ENCODE measurements around the gene SLC39A7. TPM values are rescaled to one million over a fixed set of nuclear protein-coding genes. Genes with fewer than 3 reads are reported as not detected.

Gene SLC39A7
- total RNA-seq, 2 donors from 2014 or later = 91.5 to 102 TPM

GRCh38 chr6:33207552-33208090, 7.0 kb downstream of the SLC39A7 start:
- H3K36me3 Mint-ChIP-seq = peaks cover 19% of the 10 kb centered on the region
- no peaks in the 10 kb centered on the region for H3K9me3 Mint-ChIP-seq
- DNase-seq (ENCODE audit: low spot score) (no peak), ATAC-seq (no peak)
- peaks cover 54 to 56% of the 10 kb centered on the region in 2 donors for H3K4me1 Mint-ChIP-seq (ENCODE audit: low read depth in 2 of 2)
- peak overlapping the region; percentile 89 for H3K4me3 Mint-ChIP-seq
- H3K27me3 Mint-ChIP-seq = peaks cover 4 to 6% of the 10 kb centered on the region in 2 donors
- peak overlapping the region; percentile 87 for H3K27ac Mint-ChIP-seq

DNA sequence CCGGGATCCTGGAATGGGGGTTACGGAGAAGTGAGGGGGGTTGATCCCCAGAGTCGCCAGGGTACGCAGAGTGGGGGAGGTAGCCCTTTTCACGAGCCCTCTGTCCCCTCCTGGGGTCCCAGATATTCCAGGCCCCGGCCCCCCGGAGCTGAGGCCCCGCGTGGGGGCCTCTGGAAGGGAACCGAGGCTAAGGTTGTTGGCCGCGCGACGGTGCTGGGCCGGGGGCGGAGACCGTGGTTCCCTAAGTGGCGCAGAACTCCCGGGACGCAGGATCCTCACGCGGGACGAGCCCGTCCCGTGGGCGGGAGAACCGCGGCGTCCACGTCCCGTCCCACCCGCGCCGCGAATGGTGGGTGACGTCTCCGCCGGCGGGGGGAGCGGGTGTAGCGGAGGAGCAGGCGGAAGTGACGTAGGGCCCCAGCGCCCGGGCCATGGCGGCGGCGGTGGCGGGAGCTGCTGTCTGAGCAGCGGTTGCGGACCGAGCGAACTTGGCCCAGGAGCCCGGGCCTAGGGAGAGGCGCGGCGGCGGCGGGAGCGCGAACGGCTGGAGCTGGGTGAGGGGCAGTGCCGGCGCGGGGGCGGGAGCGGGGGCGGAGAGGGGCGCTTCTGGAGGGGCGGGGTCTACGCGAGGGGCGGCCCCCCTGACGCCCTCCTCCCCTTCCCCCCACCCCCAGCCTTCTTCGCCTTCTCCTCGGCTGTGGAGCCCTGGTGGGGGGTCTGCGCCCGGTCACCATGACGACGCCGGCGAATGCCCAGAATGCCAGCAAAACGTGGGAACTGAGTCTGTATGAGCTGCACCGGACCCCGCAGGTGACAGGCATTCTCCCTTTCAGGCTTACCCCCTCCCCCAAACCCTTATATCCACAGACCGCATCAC, 7.7 kb downstream of the SLC39A7 start, which contains the start of gene RING1:
Gene RING1, plus strand, starts transcription at position 410 of the 877 bp plus-strand sequence. Its CDS starts 323 bp downstream, at position 733.
- Mint-ChIP-seq H3K4me3 (peak within 1 kb of the TSS; percentile 89), H3K4me1 (ENCODE audit: low read depth in 2 of 2) (peaks cover 53 to 56% of the 10 kb centered on the region in 2 donors), H3K9me3 (no peaks in the 10 kb centered on the region), H3K27ac (peak within 1 kb of the TSS; percentile 87), H3K27me3 (peaks cover 9 to 13% of the 10 kb centered on the region in 2 donors), H3K36me3 (peaks cover 12% of the 10 kb centered on the region)
- DNase-seq (ENCODE audit: low spot score) (peak; percentile 90), ATAC-seq (peak; percentile 75 to 83)

GRCh38 chr6:33209856-33210255, 9.2 kb downstream of the SLC39A7 start:
- DNase-seq (ENCODE audit: low spot score) (no peak), ATAC-seq (no peak)
- Mint-ChIP-seq H3K9me3 (no peaks in the 10 kb centered on the region), H3K36me3 (peaks cover 10% of the 10 kb centered on the region), H3K27me3 (peaks cover 20 to 26% of the 10 kb centered on the region in 2 donors), H3K4me3 (peak overlapping the region; percentile 89), H3K27ac (peak overlapping the region; percentile 87), H3K4me1 (ENCODE audit: low read depth in 2 of 2) (peaks cover 49 to 52% of the 10 kb centered on the region in 2 donors)

DNA sequence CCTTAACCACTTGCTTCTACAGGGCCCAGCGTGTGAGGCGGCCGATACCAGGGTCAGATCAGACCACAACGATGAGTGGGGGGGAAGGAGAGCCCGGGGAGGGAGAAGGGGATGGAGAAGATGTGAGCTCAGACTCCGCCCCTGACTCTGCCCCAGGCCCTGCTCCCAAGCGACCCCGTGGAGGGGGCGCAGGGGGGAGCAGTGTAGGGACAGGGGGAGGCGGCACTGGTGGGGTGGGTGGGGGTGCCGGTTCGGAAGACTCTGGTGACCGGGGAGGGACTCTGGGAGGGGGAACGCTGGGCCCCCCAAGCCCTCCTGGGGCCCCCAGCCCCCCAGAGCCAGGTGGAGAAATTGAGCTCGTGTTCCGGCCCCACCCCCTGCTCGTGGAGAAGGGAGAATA, 10.5 kb downstream of the SLC39A7 start:
- Mint-ChIP-seq H3K27ac (no peak overlapping the region), H3K4me1 (ENCODE audit: low read depth in 2 of 2) (peaks cover 37 to 40% of the 10 kb centered on the region in 2 donors), H3K9me3 (no peaks in the 10 kb centered on the region), H3K27me3 (peaks cover 23 to 26% of the 10 kb centered on the region in 2 donors), H3K4me3 (no peak overlapping the region), H3K36me3 (peaks cover 10% of the 10 kb centered on the region)
- ATAC-seq = no peak
- no peak for DNase-seq (ENCODE audit: low spot score)

- Mint-ChIP-seq H3K27ac (no peak overlapping the region), H3K27me3 (peaks cover 23 to 26% of the 10 kb centered on the region in 2 donors), H3K9me3 (no peaks in the 10 kb centered on the region), H3K4me1 (ENCODE audit: low read depth in 2 of 2) (peaks cover 33 to 37% of the 10 kb centered on the region in 2 donors), H3K4me3 (no peak overlapping the region), H3K36me3 (peaks cover 10% of the 10 kb centered on the region)
- ATAC-seq = no peak
- DNase-seq (ENCODE audit: low spot score) = no peak
Observed at GRCh38 chr6:33211666-33212422, 11.2 kb downstream of the SLC39A7 start.

DNA sequence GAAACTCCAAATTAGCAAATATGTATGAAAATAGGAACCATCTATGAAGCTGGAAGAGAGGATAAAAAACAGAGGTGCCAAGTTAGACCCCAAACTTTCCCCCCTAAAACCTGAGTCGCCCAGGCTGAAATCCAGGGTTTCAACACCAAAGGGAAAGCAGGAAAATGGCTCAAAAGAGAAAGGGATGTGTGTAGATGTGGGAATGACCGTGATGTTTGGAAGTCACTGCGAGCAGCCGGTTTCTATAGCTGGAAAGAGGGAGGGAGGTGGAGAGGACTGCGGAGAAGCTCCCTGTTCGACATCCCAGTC, 12.1 kb downstream of the SLC39A7 start:
- Mint-ChIP-seq H3K27ac (no peak overlapping the region), H3K4me1 (ENCODE audit: low read depth in 2 of 2) (peaks cover 33% of the 10 kb centered on the region in 2 donors), H3K27me3 (peaks cover 25 to 26% of the 10 kb centered on the region in 2 donors), H3K36me3 (peaks cover 10% of the 10 kb centered on the region), H3K9me3 (no peaks in the 10 kb centered on the region), H3K4me3 (peak overlapping the region; percentile 6)
- DNase-seq (ENCODE audit: low spot score) = no peak
- no peak for ATAC-seq

DNA sequence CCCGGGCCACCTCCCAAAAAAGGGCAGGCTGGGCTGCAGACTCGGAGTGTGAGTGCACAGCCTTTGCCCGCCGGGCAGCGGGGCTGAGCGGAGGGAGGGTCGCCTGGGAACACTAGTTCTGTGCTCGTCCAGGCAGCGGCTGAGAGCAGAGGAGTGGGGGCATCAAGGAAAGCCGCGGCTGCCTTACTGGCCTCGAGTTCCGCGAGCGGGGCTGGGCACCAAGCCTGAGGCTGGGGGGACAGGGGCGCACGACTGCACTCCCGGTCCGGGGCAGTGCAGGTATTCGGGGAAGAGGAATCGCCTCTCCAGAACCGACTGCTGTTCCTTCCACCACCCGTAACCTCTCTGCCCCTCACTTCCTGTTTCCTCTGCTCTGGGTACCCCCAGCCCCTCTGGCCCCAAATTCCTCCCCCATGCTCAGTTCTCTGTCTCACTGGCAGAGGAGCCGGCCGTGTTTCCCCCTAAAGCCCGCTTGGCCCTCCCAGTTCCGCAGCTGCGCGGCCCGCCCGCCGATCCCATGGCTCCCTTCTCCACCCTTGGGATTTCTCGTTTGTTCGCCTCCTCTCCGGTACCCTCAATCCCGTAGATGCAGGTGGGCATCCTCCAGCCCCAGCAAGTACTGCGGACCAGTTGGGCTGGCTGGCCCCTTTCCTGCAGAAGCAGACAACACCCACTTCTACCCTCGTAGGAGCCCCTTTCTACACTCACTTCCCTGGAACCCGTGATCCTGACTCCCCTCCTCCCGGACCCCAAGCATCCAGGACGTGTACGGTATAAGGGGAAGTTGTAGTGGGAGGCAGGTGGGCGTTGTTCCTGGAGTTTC, 12.7 kb downstream of the SLC39A7 start:
- DNase-seq (ENCODE audit: low spot score) (no peak), ATAC-seq (no peak)
- H3K4me3 Mint-ChIP-seq = peak overlapping the region; percentile 39
- H3K27ac Mint-ChIP-seq = peak overlapping the region in 1 of 2 donors; percentile 31
- peaks cover 26 to 31% of the 10 kb centered on the region in 2 donors for H3K27me3 Mint-ChIP-seq
- H3K9me3 Mint-ChIP-seq = no peaks in the 10 kb centered on the region
- H3K4me1 Mint-ChIP-seq (ENCODE audit: low read depth in 2 of 2) = peaks cover 33% of the 10 kb centered on the region in 2 donors
- H3K36me3 Mint-ChIP-seq = peaks cover 10% of the 10 kb centered on the region

- H3K9me3 Mint-ChIP-seq = no peaks in the 10 kb centered on the region
- peaks cover 10% of the 10 kb centered on the region for H3K36me3 Mint-ChIP-seq
- H3K27me3 Mint-ChIP-seq = peaks cover 31 to 36% of the 10 kb centered on the region in 2 donors
- ATAC-seq = no peak
- no peak for DNase-seq (ENCODE audit: low spot score)
- H3K27ac Mint-ChIP-seq = peak overlapping the region in 1 of 2 donors; percentile 31
- peaks cover 29 to 30% of the 10 kb centered on the region in 2 donors for H3K4me1 Mint-ChIP-seq (ENCODE audit: low read depth in 2 of 2)
- H3K4me3 Mint-ChIP-seq = peak overlapping the region; percentile 39
Observed at GRCh38 chr6:33213989-33214335, 13.3 kb downstream of the SLC39A7 start.

DNA sequence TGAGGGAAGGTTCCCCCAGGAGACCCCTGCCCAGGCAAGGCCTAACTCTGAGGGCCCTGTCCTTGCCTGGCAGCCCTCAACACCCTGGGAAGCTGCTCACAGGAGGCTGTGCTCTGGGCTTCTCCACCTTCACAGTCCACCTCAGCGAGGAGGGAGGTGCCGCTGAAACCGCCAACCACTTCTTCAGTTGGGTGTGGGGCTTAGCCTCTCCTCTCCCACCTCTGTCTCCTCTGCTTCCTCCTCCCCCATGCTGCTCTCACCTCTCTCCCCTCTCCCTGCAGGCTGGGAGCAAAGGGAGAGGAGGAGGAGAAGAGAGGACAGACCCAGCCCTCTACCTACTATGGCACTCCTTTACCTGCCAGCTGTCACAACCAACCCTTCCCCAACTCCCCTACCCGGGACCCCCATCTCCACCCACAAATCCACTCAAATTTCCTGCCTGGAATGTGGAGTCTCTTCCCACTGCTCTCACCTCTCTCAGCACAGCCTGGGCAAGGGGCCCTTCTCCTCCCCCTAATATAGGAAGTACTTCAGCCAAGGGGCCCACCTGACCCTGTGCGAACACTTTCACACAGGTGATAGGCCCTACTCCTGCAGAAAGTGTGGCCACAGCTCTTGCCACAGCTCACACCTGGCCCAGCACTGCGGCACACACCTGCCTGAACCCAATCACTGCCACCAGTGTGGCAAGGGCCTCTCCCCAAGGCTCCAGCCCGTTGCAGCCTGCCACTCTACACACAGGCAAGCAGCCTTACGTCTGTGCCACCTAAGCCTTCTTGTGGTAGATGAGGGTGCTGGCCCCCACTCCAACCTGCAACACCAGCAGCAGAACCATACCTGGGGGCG, 14.8 kb downstream of the SLC39A7 start:
- no peak for DNase-seq (ENCODE audit: low spot score)
- Mint-ChIP-seq H3K27ac (peak overlapping the region in 1 of 2 donors; percentile 31), H3K36me3 (peaks cover 10% of the 10 kb centered on the region), H3K9me3 (no peaks in the 10 kb centered on the region), H3K4me3 (no peak overlapping the region), H3K27me3 (peaks cover 32 to 41% of the 10 kb centered on the region in 2 donors), H3K4me1 (ENCODE audit: low read depth in 2 of 2) (peaks cover 18 to 21% of the 10 kb centered on the region in 2 donors)
- peak in 1 of 2 donors; percentile 43 for ATAC-seq

- ATAC-seq (no peak), DNase-seq (ENCODE audit: low spot score) (no peak)
- H3K27me3 Mint-ChIP-seq = peaks cover 33 to 42% of the 10 kb centered on the region in 2 donors
- no peaks in the 10 kb centered on the region for H3K9me3 Mint-ChIP-seq
- H3K4me1 Mint-ChIP-seq (ENCODE audit: low read depth in 2 of 2) = peaks cover 18 to 21% of the 10 kb centered on the region in 2 donors
- H3K4me3 Mint-ChIP-seq = no peak overlapping the region
- H3K36me3 Mint-ChIP-seq = peaks cover 10% of the 10 kb centered on the region
- peak overlapping the region in 1 of 2 donors; percentile 31 for H3K27ac Mint-ChIP-seq
Observed at GRCh38 chr6:33216117-33216649, 15.5 kb downstream of the SLC39A7 start.

DNA sequence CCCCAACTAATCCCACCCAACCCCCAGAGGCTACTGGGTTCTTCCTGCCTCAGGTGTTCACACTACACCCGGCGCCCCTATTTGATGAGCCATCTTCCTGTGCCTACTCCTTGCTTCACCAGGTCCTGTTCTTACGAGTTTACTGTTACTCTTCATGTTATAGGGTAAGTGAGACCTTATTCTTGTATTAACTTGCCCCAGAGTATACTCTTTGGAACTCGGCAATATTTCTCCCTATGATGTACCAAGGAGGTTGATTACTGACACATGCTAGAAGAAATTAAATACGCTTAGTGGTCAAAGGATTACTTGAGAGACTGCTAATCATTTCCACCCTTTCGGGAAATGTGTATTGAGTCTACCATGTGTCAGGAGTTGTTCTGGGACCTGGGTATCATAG, 16.6 kb downstream of the SLC39A7 start:
- no peak for ATAC-seq
- H3K4me1 Mint-ChIP-seq (ENCODE audit: low read depth in 2 of 2) = peaks cover 16 to 18% of the 10 kb centered on the region in 2 donors
- H3K36me3 Mint-ChIP-seq = peaks cover 4% of the 10 kb centered on the region
- H3K27ac Mint-ChIP-seq = no peak overlapping the region
- no peak overlapping the region for H3K4me3 Mint-ChIP-seq
- peaks cover 42 to 49% of the 10 kb centered on the region in 2 donors for H3K27me3 Mint-ChIP-seq
- DNase-seq (ENCODE audit: low spot score) = no peak
- H3K9me3 Mint-ChIP-seq = no peaks in the 10 kb centered on the region

DNA sequence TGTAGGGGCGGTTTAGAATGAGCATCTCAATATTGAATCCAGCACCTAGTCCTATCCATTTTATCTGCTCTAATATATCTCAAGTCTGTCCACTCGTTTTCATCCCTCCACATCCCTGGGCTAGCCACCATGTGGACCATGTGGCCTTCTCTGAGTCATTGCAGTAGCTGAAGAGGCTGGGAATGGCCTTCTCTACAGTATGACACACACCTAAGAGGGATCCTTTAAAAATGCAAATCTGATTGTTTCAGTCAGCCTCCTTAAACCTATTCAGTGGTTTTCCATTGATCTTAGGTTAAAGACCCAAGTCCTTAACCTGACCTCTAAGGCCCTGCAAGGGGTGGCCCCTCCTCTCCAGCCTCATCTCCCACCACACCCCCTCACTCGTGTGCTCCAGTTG, 17.0 kb downstream of the SLC39A7 start:
- ATAC-seq = no peak
- H3K27me3 Mint-ChIP-seq = peaks cover 40 to 50% of the 10 kb centered on the region in 2 donors
- H3K4me1 Mint-ChIP-seq (ENCODE audit: low read depth in 2 of 2) = peaks cover 12 to 15% of the 10 kb centered on the region in 2 donors
- peaks cover under 1% of the 10 kb centered on the region for H3K36me3 Mint-ChIP-seq
- H3K27ac Mint-ChIP-seq = no peak overlapping the region
- H3K4me3 Mint-ChIP-seq = no peak overlapping the region
- no peaks in the 10 kb centered on the region for H3K9me3 Mint-ChIP-seq
- no peak for DNase-seq (ENCODE audit: low spot score)
